Stomach (tissue), 4 donors: ENCODE data around the gene C10orf90.

Experiments
- CTCF ChIP-seq, 7 experiments: fragments of 450-650 bp in 4 of 7; fragments of 200-600 bp in 3 of 7; sonication (generic) in 3 of 7; IDR thresholded peaks; one replicate each; pipeline ENCODE4 v1.5.1; 2016 to 2019; ENCODE audit warnings: antibody characterized with exemption in 7 of 7, control low read depth in 2 of 7, mild to moderate bottlenecking in 1 of 7
- POLR2A ChIP-seq, 4 donors: fragments of 450-650 bp; IDR thresholded peaks; one replicate each; pipeline ENCODE4 v1.6.1; 2016; ENCODE audit warnings: antibody characterized with exemption in 4 of 4, control low read depth in 2 of 4, mild to moderate bottlenecking in 1 of 4, moderate library complexity in 1 of 4

GRCh38 chr10:126491476-126491875 lies 179.0 kb downstream of the C10orf90 start:
- TF ChIP-seq CTCF (IDR thresholded peaks at IDR 0.05) (no peak), POLR2A (IDR thresholded peaks at IDR 0.05) (no peak)
